GM12872 (cell line): ENCODE measurements around the gene DNMBP.

Source experiments
- TF ChIP-seq, protein P1 (sequence below): IDR thresholded peaks from 3 replicates; pipeline ENCODE4 v1.5.1; 2011; ENCODE audit warnings: low read depth, mild to moderate bottlenecking, low read length, moderate library complexity; ENCODE audit not compliant: insufficient read depth

Gene DNMBP, protein sequence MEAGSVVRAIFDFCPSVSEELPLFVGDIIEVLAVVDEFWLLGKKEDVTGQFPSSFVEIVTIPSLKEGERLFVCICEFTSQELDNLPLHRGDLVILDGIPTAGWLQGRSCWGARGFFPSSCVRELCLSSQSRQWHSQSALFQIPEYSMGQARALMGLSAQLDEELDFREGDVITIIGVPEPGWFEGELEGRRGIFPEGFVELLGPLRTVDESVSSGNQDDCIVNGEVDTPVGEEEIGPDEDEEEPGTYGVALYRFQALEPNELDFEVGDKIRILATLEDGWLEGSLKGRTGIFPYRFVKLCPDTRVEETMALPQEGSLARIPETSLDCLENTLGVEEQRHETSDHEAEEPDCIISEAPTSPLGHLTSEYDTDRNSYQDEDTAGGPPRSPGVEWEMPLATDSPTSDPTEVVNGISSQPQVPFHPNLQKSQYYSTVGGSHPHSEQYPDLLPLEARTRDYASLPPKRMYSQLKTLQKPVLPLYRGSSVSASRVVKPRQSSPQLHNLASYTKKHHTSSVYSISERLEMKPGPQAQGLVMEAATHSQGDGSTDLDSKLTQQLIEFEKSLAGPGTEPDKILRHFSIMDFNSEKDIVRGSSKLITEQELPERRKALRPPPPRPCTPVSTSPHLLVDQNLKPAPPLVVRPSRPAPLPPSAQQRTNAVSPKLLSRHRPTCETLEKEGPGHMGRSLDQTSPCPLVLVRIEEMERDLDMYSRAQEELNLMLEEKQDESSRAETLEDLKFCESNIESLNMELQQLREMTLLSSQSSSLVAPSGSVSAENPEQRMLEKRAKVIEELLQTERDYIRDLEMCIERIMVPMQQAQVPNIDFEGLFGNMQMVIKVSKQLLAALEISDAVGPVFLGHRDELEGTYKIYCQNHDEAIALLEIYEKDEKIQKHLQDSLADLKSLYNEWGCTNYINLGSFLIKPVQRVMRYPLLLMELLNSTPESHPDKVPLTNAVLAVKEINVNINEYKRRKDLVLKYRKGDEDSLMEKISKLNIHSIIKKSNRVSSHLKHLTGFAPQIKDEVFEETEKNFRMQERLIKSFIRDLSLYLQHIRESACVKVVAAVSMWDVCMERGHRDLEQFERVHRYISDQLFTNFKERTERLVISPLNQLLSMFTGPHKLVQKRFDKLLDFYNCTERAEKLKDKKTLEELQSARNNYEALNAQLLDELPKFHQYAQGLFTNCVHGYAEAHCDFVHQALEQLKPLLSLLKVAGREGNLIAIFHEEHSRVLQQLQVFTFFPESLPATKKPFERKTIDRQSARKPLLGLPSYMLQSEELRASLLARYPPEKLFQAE (N-terminal part only)

DNA sequence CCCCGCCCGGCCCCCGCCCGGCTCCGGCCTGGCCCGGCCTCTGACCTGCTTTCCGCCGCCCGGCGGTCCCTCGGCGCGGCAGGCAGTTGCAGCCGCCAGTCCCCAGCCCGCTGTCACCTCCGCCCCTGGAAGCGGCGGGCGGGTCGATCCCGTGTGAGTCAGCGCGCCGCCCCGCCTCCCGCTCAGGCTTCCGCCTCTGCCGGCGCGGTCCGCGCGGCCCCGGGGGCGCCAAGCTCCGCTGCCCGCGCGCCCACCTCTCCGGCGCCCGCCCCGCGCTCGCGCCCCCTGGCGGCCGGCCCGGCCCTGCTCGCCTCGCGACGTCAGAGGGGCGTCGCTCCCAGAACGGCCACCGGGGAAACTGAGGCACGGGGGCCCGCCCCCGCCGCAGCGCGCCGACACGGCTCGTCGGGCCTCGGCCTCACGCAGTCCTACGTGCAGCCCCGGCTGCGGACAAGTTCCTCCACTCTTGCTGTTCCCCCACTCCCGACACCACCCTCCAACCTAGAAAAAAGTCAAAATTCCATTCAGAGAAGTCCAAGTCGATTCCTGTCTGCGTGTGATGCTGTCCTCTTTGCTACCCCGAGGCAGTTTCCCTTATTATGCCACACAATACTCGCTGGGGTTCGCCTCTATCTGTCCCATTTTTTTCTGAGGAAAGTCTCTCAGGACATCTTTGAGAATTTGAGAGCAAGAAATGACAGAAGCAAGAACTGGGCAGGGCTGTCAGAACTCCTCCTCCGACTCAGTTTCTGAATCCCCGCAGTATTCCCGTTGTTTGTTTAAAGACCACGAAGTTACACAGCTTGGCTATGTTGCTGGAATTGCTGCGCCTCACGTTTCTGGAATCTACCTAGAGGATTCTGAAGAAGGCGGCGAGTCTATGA lies at the start of gene DNMBP:
Gene DNMBP (minus strand): TSS at position 155 of the 884 bp plus-strand sequence. CDS start 37,823 bp downstream, outside the sequence.
- TF ChIP-seq, protein P1, sequence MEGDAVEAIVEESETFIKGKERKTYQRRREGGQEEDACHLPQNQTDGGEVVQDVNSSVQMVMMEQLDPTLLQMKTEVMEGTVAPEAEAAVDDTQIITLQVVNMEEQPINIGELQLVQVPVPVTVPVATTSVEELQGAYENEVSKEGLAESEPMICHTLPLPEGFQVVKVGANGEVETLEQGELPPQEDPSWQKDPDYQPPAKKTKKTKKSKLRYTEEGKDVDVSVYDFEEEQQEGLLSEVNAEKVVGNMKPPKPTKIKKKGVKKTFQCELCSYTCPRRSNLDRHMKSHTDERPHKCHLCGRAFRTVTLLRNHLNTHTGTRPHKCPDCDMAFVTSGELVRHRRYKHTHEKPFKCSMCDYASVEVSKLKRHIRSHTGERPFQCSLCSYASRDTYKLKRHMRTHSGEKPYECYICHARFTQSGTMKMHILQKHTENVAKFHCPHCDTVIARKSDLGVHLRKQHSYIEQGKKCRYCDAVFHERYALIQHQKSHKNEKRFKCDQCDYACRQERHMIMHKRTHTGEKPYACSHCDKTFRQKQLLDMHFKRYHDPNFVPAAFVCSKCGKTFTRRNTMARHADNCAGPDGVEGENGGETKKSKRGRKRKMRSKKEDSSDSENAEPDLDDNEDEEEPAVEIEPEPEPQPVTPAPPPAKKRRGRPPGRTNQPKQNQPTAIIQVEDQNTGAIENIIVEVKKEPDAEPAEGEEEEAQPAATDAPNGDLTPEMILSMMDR = peak; percentile 51; the same call in 1 of the 3 replicates

GRCh38 chr10:100057948-100058347 lies 48.2 kb upstream of the DNMBP start:
- TF ChIP-seq, protein P1 = no peak

DNA sequence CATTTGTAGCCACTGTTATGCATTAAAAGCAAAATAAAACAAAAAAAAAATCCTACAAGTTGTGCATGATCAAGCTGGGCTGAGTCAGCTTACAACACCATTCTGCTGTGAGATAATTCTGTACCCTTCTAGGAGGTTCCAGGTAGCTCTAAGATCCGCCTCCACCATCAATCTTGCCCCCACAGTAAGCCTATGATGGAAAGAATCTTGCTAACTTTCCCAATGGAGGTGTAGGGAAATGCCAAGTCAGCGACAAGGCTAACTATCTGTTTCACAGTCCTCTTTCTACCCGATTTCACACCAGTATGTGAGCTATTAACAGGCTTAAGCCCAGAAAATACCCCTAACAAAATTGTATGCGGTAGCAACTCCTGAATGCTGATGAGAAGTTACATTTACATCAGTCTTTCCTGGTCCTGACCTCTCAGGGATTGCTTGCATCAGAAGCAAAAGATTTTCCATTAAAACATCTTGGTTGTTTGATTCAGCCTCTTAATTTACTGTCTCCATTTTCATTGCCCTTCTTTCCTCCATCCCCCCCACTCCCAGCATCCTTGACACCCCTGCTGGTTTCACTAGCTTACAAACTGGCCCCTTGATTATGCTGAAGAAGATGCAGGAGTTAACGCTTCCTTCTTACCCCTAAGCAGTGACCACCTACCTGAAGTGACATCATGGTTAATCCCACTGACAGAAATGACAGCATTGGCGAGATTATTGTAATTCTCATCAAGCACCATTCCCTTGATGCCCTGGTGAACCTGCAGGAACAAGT lies 44.1 kb upstream of the DNMBP start:
- TF ChIP-seq, protein P1 = no peak

- TF ChIP-seq, protein P1 = peak; percentile 94
Measured at GRCh38 chr10:100046021-100046486, 36.3 kb upstream of the DNMBP start.

- TF ChIP-seq, protein P1 = no peak
Measured at GRCh38 chr10:100045592-100045991, 35.8 kb upstream of the DNMBP start.

- TF ChIP-seq, protein P1 = no peak
Measured at GRCh38 chr10:100043796-100044195, 34.0 kb upstream of the DNMBP start.
